ENCODE results near the gene NAGPA. TPM values are rescaled to one million over a fixed set of nuclear protein-coding genes. Genes with fewer than 3 reads are reported as not detected.

Gene NAGPA
- total and polyA plus RNA-seq, 5 experiments from 2014 or later, result 24.8 to 39.0 (median 34.1) TPM

DNA sequence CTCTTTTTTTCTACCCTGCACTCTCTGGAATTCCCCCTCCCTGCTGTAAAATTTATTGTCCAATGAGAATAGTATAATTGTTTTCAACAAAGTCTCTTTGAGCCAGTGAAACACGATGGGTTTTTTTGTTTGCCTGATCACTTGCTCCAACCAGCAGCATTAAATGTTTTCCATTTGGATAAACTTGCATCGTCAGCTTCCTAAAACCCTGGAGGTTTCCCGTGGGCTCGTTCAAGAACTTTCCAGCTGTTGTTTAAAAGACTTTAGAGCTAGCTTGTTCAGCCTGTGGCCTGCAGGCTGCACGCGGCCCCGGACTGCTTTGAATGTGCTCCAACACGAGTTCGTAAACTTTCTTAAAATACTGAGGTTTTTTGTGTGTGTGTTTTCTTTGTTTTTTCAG lies 14.9 kb downstream of the NAGPA start:
- Mint-ChIP-seq H3K36me3 (no peaks in the 10 kb centered on the region), H3K27ac (no peak overlapping the region), H3K4me1 (no peaks in the 10 kb centered on the region), H3K9me3 (no peaks in the 10 kb centered on the region), H3K4me3 (no peak overlapping the region), H3K27me3 (peaks cover 0 to 8% (median 2%) of the 10 kb centered on the region in 5 donors)
- POLR2A ChIA-PET, result no interaction called here
- DNase-seq (no peak), ATAC-seq (no peak)

DNA sequence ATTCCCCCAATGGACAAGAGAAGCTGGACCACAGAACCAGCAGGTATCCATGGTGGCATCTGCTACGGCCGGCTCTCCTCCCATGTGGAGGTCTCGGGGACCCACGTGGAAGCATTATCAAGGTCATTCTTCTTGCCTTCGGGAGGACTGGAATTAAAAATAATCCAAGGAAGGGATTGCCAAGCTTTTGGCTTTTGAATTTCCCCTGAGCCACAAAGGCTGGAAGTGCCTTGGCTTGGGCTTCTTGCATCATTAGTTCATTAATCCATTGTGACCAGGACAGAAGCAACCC lies 16.1 kb downstream of the NAGPA start:
- no peak overlapping the region for H3K27ac Mint-ChIP-seq
- POLR2A ChIA-PET, result no interaction called here

DNA sequence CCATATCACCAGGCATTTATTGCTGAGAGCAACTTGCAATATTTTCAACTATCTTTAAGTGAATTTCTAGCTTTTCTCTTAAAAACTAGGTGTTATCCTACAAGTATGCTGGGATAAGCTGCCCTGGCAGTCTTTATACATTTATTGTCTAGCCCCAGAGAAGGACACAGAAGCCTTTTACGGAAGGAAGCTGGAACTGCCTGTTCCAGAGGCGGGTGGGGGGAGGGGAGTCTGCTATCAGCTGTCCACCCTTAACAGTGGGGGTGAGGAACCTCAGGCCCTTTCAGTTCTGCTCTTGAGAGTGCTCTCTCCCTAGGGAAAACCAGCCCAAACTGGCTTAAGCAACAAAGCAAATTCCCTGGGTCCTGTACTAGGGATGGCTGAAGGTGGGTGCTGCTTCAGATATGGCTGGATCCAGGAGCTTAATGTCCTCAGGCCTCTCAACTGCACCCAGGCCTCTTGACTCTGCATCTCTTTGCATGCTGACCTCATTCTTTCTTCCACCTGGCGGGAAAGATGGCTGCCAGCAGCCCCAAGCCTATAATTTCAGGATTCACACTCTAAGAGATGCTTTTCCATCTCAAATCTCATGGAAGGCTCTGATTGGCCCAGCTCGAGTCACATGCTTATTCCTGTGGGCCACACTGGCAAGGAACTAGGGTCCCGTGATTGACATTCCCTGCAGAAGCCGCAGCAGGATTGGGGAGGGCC lies 16.6 kb downstream of the NAGPA start:
- no peaks in the 10 kb centered on the region for H3K9me3 Mint-ChIP-seq
- POLR2A ChIA-PET, result no interaction called here
- H3K36me3 Mint-ChIP-seq, result no peaks in the 10 kb centered on the region
- DNase-seq (no peak), ATAC-seq (no peak)
- no peak overlapping the region for H3K4me3 Mint-ChIP-seq
- H3K27ac Mint-ChIP-seq, result no peak overlapping the region
- H3K4me1 Mint-ChIP-seq, result no peaks in the 10 kb centered on the region
- H3K27me3 Mint-ChIP-seq, result peaks cover 0 to 8% (median 2%) of the 10 kb centered on the region in 5 donors

More for the DNA sequence above, 16.1 kb downstream of the NAGPA start:
- ATAC-seq (no peak), DNase-seq (no peak)
- Mint-ChIP-seq H3K9me3 (no peaks in the 10 kb centered on the region), H3K4me3 (no peak overlapping the region), H3K27me3 (peaks cover 0 to 8% (median 2%) of the 10 kb centered on the region in 5 donors), H3K4me1 (no peaks in the 10 kb centered on the region), H3K36me3 (no peaks in the 10 kb centered on the region)

DNA sequence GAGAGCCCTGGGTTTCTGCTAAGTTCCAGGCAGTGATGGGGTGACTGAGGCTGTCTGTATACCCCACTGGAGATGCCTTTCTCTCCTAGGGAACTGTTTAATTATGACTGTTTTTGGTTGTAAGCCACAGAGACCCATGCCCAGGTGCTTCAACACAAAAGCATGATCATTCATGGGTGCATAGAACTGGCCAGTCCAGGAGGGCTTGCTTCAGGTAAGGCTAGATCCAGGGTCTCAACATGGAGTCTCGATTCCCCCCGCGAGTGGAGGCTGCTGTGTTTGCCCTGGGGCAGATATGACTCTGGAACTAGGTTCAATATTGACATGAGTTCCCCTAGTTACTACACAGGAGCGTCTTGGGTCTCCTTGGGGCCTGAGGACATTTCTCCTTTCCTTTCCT lies 17.8 kb downstream of the NAGPA start:
- no peak for ATAC-seq
- H3K27ac Mint-ChIP-seq, result no peak overlapping the region

DNA sequence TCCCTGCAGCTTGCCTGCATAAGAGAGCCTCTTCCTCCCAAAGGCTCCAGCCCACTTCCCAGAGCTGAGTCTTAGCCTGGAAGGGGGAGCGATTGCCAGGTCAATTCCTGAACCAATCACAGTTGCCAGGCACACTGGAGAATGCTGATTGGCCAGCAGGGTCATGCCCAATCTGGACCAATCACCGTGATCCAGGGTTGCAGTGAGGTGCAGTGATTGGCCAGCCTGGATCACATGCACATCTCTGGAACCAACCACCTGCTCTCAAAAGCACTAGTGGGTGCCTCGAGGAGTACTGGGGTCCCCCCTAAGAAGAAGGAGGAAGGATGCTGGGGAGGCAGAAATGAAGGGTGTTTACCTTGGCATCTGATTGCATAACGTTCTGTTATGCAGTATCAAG lies 18.4 kb downstream of the NAGPA start:
- H3K4me3 Mint-ChIP-seq, result no peak overlapping the region
- H3K27ac Mint-ChIP-seq, result no peak overlapping the region
- POLR2A ChIA-PET, result no interaction called here
- peaks cover 2 to 12% (median 11%) of the 10 kb centered on the region in 5 donors for H3K27me3 Mint-ChIP-seq
- ATAC-seq (no peak), DNase-seq (no peak)
- H3K4me1 Mint-ChIP-seq, result no peaks in the 10 kb centered on the region
- H3K9me3 Mint-ChIP-seq, result no peaks in the 10 kb centered on the region
- no peaks in the 10 kb centered on the region for H3K36me3 Mint-ChIP-seq

More for the DNA sequence above, 17.8 kb downstream of the NAGPA start:
- H3K4me3 Mint-ChIP-seq, result no peak overlapping the region
- DNase-seq, result no peak
- POLR2A ChIA-PET, result no interaction called here
- no peaks in the 10 kb centered on the region for H3K4me1 Mint-ChIP-seq
- peaks cover 2 to 7% (median 6%) of the 10 kb centered on the region in 5 donors for H3K27me3 Mint-ChIP-seq
- no peaks in the 10 kb centered on the region for H3K36me3 Mint-ChIP-seq
- no peaks in the 10 kb centered on the region for H3K9me3 Mint-ChIP-seq

DNA sequence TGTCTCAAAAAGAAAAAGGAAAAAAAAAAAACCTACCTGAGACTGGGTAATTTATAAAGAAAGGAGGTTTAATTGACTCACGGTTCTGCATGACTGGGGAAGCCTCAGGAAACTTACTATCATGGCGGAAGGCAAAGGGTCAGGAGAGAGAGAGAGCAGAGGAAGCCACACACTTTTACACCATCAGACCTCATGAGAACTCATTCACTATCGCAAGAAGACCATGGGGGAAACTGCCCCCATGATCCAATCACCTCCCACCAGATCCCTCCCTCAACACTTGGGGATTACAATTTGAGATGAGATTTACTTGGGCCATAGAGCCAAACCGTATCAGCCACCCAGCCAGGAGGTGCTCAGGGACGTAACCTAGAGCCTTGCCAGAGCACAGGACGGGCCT lies 20.8 kb downstream of the NAGPA start:
- Mint-ChIP-seq H3K27me3 (peaks cover 0 to 28% (median 13%) of the 10 kb centered on the region in 5 donors), H3K4me1 (no peaks in the 10 kb centered on the region), H3K27ac (peak overlapping the region in 1 of 10 donors; percentile 1), H3K4me3 (no peak overlapping the region), H3K9me3 (no peaks in the 10 kb centered on the region), H3K36me3 (no peaks in the 10 kb centered on the region)
- DNase-seq, result no peak
- POLR2A ChIA-PET, result interaction anchor here (0.6 kb wide), 1 partner anchor 90 kb away, joined by 4 read pairs; no protein-coding TSS in a partner anchor
- no peak for ATAC-seq

DNA sequence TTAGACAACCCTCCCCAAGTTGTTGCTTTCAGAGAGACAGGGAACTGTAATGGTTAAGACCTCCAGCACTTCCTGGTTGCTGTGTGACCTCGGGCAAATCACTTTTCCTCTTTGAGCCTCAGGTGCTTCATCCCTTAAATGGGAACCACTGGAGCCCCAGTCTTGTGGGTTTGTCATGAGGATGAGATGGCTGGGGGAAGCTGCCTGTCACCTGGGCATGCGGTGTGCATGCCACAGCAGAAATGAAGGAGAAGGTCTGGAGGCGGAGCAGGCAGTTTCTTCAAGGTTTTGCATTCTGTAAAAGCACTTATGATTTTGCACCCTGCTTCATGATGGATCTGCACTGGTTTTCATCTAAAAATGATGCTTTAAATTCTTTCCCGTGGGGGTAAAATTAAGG lies 22.1 kb downstream of the NAGPA start:
- H3K4me1 Mint-ChIP-seq, result no peaks in the 10 kb centered on the region
- H3K36me3 Mint-ChIP-seq, result no peaks in the 10 kb centered on the region
- H3K27me3 Mint-ChIP-seq, result peaks cover 0 to 28% (median 13%) of the 10 kb centered on the region in 5 donors
- ATAC-seq (no peak), DNase-seq (no peak)
- H3K27ac Mint-ChIP-seq, result no peak overlapping the region
- no peaks in the 10 kb centered on the region for H3K9me3 Mint-ChIP-seq
- no peak overlapping the region for H3K4me3 Mint-ChIP-seq
- POLR2A ChIA-PET, result no interaction called here

DNA sequence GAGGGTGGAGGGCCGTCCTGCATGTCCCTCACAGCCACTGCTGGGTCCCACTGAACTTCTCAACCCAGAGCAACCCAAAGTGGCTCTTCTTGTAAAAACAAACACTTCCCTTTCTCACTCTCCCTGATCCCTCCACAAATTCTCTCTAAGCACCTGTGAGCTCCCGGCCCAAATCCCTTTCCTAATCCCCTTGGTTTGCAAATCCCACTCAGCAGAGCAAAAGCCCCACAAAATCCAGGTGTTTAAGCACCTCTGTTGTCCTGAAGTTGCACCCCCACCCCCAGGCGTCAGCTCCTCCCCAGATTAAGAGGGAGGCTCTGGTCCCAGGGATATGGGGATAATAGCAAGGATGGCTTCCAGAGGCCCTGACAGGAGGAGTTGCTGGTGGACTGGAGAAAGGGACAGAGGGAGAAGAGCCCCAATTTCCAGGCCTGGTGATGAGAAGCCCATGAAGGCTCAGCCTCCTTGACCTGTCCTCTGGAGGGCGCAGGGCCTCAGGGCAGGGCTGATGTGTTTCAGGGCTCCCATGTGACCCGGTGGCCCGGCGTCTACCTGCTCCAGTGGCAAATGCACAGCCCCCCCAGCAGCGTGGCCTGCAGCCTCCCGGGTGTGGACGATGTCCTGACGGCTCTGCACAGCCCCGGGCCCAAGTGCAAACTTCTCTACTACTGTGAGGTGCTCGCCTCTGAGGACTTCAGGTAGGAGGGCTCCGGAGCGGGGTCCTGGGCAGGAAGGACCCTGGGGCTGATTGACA lies 23.0 kb downstream of the NAGPA start:
- H3K9me3 Mint-ChIP-seq, result no peaks in the 10 kb centered on the region
- H3K4me1 Mint-ChIP-seq, result no peaks in the 10 kb centered on the region
- H3K27me3 Mint-ChIP-seq, result peaks cover 0 to 28% (median 13%) of the 10 kb centered on the region in 5 donors
- ATAC-seq (no peak), DNase-seq (peak in 1 of 10 donors; percentile 63)
- no peak overlapping the region for H3K4me3 Mint-ChIP-seq
- POLR2A ChIA-PET, result no interaction called here
- no peaks in the 10 kb centered on the region for H3K36me3 Mint-ChIP-seq
- H3K27ac Mint-ChIP-seq, result no peak overlapping the region

DNA sequence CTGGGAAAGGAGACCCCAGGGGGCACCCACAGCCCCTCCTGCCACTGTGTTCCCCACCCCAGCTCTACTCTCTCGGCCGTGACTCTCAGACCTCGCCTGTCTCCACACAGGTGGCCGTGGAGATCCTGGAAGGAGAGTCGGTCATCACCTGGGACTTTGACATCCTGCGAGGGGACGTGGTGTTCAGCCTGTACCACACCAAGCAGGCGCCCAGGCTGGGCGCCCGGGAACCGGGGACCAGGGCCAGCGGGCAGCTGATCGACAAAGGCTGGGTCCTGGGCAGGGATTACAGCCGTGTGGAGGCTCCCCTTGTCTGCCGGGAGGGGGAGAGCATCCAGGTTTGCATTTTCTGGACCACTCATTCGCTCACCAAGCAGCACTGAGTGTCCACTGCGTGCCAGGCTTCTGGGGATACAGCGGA lies 25.4 kb downstream of the NAGPA start:
- Mint-ChIP-seq H3K36me3 (no peaks in the 10 kb centered on the region), H3K9me3 (no peaks in the 10 kb centered on the region), H3K4me1 (no peaks in the 10 kb centered on the region), H3K4me3 (no peak overlapping the region), H3K27ac (peak overlapping the region in 1 of 10 donors; percentile 3), H3K27me3 (peaks cover 0 to 37% (median 13%) of the 10 kb centered on the region in 5 donors)
- DNase-seq (peak in 1 of 10 donors; percentile 56), ATAC-seq (no peak)
- POLR2A ChIA-PET, result no interaction called here

DNA sequence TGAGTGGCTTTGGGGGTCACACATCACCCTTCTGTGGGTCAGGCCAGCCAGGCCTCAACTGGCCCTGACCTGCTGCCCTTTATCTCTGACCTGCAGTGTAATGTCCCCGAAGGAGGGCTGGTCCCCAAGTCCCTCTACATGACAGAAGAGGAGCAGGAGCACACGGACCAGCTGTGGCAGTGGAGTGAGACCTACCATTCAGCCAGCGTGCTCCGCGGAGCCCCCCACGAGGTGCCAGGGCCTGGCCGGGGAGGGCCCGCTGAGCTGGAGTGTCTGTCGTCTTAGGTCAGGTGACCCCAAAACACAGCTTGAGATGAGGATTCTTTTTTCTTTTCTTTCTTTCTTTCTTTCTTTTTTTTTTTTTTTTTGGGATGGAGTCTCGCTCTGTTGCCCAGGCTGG lies 26.5 kb downstream of the NAGPA start:
- no peak for DNase-seq
- peaks cover 0 to 37% (median 13%) of the 10 kb centered on the region in 5 donors for H3K27me3 Mint-ChIP-seq
- H3K36me3 Mint-ChIP-seq, result no peaks in the 10 kb centered on the region
- ATAC-seq, result no peak
- H3K4me1 Mint-ChIP-seq, result no peaks in the 10 kb centered on the region
- POLR2A ChIA-PET, result no interaction called here
- no peaks in the 10 kb centered on the region for H3K9me3 Mint-ChIP-seq
- no peak overlapping the region for H3K27ac Mint-ChIP-seq
- no peak overlapping the region for H3K4me3 Mint-ChIP-seq

DNA sequence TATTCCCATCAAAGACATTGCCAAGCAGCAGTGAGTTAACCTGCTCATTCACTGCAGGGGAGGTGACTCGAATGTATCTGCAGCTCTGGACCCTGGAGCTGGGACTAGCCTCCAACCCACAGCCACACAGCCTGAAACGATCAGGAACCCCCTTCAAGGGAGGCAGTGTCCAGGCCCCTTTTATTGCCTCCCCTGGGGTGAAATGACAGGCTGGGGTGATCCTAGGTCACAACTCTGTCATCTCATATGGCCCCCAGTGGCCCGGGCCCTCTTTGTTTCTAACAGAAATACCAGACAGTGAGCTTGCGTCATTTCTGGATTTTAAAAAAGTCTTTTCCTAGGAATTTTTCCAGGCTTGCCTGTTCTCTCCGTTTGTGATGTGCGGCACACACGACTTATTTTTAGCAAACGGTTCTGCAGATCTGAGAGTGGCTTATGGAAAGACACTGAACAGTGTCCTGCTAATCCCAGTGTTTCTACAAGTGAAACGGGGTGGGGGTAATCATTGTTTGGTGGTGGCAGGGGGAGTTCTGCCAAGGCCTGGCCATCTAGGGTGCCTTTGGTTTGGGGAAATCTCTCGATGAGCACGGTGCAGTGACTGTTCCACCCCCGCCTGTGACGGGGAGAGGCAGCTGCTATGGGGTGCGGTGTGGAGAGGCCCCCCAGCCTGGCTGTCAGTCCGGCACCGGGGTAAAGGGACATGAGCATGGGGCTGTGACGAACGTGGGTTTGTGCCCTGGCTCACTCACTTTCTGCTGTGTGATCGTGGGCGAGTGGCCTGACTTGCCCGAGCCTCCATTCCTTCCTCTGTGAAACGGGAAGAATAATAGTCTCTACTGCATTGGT lies 27.2 kb downstream of the NAGPA start:
- no peak for ATAC-seq
- H3K36me3 Mint-ChIP-seq, result no peaks in the 10 kb centered on the region
- POLR2A ChIA-PET, result no interaction called here
- peak in 1 of 10 donors; percentile 28 for DNase-seq
- H3K9me3 Mint-ChIP-seq, result no peaks in the 10 kb centered on the region
- H3K27ac Mint-ChIP-seq, result no peak overlapping the region
- H3K4me1 Mint-ChIP-seq, result no peaks in the 10 kb centered on the region
- H3K4me3 Mint-ChIP-seq, result no peak overlapping the region
- H3K27me3 Mint-ChIP-seq, result peaks cover 0 to 36% (median 13%) of the 10 kb centered on the region in 5 donors

DNA sequence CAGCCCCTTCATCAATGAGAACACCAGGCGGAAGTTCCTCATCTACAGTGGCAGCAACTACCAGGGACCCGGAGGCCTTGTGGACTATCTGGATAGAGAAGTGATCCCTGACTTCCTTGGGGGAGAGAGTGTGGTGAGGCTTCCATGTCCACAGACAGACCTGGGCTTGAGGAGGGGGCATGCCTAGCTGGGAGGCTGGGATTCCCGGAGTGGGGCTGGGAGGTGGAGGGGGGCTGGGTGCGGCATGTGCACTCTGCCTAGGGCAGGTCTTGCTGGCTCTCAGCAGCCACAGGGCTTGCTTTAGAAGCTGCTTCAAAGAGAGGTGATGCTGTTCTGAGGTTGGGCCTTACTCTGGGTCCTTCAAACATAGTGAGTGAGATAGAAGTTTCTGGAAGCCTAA lies 27.8 kb downstream of the NAGPA start:
- Mint-ChIP-seq H3K27me3 (peaks cover 0 to 31% (median 12%) of the 10 kb centered on the region in 5 donors), H3K27ac (no peak overlapping the region), H3K4me3 (no peak overlapping the region), H3K9me3 (no peaks in the 10 kb centered on the region), H3K4me1 (no peaks in the 10 kb centered on the region), H3K36me3 (no peaks in the 10 kb centered on the region)
- peak in 1 of 10 donors; percentile 54 for DNase-seq
- no peak for ATAC-seq
- POLR2A ChIA-PET, result no interaction called here

DNA sequence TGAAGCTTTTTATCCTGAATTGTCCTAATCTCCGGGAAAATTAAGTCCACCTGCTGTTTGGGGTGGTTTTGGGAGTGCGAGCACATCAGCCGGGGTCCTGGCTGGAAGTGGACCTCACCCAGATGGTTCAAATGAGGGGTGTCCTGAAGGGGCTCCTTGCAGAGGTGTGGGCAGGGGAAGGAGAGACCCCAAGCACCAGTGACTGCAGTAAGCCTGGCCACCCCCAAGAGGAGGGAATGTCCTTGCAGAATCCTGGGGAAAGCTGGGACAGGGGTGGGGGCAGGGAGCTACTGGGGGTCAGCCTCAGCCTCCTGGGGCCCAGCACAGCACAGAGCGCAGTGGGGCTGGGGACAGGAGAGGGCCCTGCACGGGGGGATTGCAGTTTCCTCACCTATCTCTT lies 29.4 kb downstream of the NAGPA start:
- H3K27ac Mint-ChIP-seq, result peak overlapping the region in 1 of 10 donors; percentile 49
- ATAC-seq (no peak), DNase-seq (no peak)
- H3K36me3 Mint-ChIP-seq, result no peaks in the 10 kb centered on the region
- no peaks in the 10 kb centered on the region for H3K9me3 Mint-ChIP-seq
- H3K4me3 Mint-ChIP-seq, result no peak overlapping the region
- POLR2A ChIA-PET, result no interaction called here
- no peaks in the 10 kb centered on the region for H3K4me1 Mint-ChIP-seq
- peaks cover 0 to 16% (median 3%) of the 10 kb centered on the region in 5 donors for H3K27me3 Mint-ChIP-seq
